22Rv1 (cell line): ENCODE data around the gene FDX1.
"Not testable (repeated sequence)": the region's sequence is repeated elsewhere in the genome, so short reads cannot be mapped to it uniquely, and the experiment has no call there.

Source experiments
- CTCF ChIP-seq: fragments of 450-650 bp; IDR thresholded peaks from 2 replicates; pipeline ENCODE4 v1.5.1; 2017; ENCODE audit warnings: mild to moderate bottlenecking
- ZFX ChIP-seq: fragments of 450-650 bp; IDR thresholded peaks from 2 replicates; pipeline ENCODE4 v1.6.1; 2017; ENCODE audit warnings: antibody characterized with exemption, borderline replicate concordance

- TF ChIP-seq CTCF, ZFX: not testable (repeated sequence)
These were observed 41.5 kb upstream of the FDX1 start for GRCh38 chr11:110388231-110388630.
